ENCODE data around the gene MKKS.
"Not testable (repeated sequence)": the region's sequence is repeated elsewhere in the genome, so short reads cannot be mapped to it uniquely, and the experiment has no call there.

MKKS gene

DNA sequence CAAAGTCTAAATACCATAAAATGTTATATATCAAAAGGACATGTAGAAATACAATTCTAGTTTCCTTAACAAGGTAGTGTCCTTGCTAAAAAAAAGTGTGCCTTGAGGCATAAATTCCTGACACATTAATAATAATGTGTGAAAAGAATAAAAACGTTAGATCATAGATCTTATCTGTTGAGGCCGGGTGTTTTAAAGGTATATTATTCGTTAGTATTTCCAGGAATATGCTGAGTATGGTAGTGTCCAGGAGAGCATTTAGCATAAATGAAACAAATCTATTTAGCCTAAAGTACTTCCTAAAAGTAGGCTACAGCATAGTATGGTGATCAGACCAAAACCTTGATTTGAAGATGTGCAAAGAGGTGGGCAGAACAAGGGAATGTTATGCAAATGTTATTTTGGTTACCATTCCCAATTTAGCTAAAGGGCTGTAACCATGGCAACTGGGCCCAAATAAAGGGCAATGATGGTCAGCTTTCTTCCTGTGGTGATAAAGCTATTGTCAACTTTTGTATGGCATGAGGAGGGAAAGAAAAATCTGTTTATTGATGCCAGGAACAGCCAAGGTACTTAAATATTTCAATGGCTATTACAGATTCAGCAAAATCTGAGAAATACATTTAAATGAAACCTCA is 18.9 kb downstream of the MKKS start:
- no peak for DNase-seq

DNA sequence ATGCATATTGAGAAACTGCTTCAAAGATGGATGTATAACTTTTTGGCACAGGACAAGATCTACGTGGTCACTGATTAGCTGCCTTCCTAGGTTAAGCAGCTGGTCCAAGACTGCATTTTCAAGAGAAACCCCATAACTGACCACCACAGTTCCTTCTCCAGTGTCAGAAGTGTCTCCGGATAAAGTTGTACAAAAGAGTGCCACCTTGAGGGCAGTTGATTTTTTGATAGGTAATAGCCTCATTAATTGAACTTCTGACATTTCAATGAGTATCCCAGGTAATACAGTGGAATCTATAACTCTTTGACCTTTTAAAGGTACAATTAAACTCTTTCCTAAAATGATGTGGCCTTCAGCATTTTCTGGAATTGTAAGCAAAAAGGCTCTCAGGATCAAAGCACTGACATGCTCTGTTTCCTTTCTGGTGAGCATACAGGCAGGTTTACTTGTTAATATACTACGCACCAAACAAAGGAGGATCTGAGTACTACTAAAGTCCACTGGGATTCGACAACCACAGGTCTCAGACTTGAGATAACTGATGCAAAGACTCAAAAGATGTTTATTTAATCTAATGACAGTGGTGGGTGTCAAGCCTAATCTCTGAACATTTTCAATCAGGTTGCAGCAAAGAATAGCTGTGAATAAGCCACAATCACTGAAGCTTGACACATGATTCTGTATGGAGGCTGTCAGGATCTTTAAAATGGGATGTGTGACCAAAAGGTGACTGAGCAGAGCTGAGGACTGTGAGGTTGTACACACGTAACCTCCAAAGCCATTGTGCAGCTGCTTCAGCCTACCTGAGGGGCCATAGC is 21.2 kb downstream of the MKKS start:
- no peak for DNase-seq

- no peak for DNase-seq
Observed at GRCh38 chr20:10411673-10412072, 22.3 kb downstream of the MKKS start.

GRCh38 chr20:10408108-10408813 is 25.8 kb downstream of the MKKS start:
- DNase-seq = no peak

DNA sequence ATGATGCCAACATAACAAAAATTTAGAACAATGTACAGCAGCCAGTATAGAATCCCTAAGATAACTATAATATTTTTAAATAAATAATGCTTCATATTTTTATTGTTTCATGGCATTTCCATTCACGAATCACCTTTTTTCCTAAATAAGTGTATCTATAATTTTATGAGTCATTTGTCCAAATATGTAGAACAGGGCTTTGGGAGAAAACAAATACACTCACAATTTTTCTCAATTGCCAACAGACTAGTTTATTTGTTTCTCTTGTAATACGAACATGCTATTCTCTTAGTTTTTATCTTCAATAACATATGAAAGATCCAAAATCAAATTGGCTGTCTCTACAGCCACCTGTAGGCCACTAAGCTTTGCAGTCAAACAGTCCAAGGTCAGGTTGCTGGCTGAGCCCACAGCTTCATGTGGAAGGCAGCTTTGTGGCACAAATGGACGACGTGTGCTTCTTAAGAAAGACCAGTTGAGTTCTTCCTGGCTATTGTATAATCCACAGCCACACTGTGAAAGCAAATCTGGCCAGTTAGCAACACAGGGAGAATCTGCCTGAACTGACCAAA is 29.0 kb downstream of the MKKS start:
- no peak for DNase-seq

GRCh38 chr20:10404023-10404628 is 29.9 kb downstream of the MKKS start:
- no peak for DNase-seq

DNA sequence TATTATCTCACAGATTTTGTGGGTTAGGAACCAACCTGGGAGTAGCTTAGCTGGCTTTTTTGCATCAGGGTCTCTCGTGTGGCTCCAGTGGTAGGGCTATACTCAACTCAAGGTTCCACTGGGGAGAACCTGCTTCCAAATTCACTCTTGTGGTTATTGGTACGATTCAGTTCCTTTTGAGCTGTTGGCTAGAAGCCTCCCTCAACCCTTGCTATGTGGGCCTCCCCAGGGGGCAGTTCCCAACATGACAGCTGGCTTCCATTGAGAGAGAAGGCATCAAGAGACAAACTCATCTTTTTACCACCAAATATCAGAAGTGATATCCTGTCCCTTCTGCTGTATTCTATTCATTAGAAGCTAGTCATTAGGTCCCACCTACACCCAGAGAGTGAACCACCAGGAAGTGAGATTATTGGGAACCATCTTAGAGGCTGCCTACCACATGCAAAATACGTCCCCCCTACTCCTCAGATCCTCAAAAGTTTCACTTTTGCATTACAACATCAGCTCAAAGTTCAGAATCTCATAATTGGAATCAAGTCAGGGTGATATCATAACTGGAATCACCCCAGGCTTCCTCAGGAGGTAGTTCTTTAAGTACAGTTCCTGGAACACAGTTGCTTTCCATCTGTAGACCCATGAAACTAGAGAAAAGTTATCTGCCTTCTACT is 30.9 kb downstream of the MKKS start:
- no peak for DNase-seq

GRCh38 chr20:10398834-10399369 is 35.1 kb downstream of the MKKS start:
- no peak for DNase-seq

DNA sequence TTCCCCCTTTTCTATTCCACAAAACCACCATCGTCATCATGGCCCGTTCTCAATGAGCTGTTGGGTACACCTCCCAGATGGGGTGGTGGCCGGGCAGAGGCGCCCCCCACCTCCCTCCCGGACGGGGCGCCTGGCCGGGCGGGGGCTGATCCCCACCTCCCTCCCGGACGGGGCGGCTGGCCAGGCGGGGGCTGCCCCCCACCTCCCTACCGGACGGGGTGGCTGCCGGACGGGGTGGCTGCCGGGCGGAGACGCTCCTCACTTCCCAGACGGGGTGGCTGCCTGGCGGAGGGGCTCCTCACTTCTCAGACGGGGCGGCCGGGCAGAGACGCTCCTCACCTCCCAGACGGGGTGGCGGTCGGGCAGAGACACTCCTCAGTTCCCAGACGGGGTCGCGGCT is 39.3 kb downstream of the MKKS start:
- not testable (repeated sequence) for DNase-seq

- DNase-seq = no peak
Observed at GRCh38 chr20:10390709-10391108, 43.3 kb downstream of the MKKS start.

DNA sequence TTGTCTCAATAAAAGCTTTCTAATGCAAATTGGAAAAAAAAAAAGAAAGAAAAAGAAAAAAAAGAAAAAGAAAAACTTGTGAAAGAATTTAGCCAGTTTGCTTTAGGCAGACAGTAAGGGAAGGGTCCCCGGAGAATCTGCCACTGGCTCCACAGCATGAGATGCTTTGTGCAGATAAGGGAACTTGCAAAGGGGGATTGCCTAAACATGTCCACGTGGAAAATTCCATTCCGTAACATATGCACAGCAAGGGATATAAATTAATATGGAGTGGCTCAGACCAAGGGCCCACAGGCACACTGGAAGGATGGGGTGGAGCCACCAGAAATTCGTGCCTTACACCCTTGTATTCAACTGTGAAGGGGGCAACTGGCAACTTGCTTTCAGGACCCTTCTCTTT is 45.4 kb downstream of the MKKS start:
- DNase-seq = no peak

GRCh38 chr20:10387686-10388085 is 46.3 kb downstream of the MKKS start:
- no peak for DNase-seq

DNA sequence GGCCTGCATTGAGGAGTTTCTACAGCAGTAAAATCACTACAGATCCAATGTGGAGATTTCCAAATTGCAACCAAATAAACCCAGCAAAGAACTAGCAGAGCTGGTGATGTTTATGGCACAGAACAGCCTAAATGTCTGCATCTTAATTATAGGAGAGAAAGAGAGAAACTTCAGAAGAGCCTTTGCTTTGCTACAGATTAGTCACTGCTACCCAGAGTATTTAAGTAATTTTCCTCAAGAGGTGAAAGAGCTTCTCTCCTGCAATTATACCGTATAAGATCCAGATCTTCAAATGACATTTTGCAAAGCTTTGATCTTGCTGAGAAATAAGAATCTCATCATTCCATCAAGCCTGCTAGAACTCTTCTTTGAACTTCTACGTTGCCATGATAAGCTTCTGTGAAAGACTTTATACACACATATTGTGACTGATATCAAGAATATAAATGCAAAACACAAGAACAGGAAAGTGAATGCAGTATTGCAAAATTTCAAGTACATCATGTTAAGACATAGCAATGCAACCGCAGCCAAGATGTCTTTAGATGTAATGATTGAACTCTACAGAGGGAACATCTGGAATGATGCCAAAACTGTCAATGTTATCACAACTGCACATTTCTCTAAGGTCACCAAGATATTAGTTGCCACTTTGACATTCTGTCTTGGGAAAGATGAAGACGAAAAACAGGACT is 48.0 kb downstream of the MKKS start:
- DNase-seq = no peak

GRCh38 chr20:10381477-10381876 is 52.5 kb downstream of the MKKS start:
- DNase-seq = no peak

- DNase-seq = no peak
Observed at GRCh38 chr20:10379761-10380160, 54.3 kb downstream of the MKKS start.

DNA sequence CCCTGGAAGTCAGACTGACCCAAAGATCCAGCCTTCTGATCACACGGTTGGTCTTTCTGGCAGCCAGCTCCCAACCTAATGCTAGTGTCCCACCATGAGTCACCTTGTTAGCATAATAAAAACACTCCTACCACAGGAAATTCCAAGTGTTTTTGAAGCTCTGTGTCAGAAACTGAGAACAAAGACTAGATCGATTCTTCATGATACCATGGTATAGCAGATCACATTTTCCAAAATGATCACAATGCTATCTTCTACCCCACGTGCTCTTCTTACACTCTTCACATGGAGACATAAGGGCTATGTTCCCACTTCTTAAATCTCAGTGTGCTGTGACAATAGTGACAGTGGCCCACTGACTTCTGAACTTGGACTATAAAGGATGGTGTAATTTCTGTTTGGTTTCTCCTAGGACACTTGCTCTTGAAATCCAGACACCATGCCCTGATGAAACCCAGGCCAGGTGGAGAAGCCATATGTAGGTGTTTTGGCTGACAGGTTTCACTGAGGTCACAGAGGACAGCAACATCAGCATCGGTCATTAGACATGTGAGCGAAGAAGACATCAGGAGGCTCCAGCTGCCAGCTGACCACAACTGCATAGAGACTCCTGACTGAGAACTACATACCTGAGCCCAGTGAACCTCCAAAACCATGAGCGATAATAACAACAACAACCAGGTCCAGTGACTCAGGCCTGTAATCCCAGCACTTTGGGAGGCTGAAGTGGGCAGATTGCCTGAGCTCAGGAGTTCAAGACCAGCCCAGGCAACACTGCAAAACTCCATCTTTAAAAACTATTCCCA is 57.5 kb downstream of the MKKS start:
- DNase-seq = no peak

DNA sequence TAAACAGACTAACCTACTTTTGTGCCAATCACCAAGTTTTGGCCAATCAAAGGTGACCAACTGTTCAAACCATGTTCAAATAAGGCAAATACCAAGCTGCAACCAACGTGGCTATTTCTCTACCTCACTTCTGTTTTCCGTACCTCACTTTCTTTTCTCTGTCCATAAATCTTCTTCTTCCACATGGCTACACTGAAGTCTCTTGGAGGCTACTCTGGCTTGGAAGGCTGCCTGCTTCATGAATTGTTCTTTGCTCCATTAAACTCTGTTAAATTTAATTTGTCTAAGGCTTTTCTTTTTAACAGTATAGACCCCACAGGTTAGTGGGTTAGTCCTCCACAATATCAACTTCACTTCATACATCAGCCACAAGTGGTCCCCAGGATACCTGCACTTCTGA is 58.8 kb downstream of the MKKS start:
- no peak for DNase-seq

- DNase-seq = no peak
Observed at GRCh38 chr20:10374036-10374435, 60.0 kb downstream of the MKKS start.

DNA sequence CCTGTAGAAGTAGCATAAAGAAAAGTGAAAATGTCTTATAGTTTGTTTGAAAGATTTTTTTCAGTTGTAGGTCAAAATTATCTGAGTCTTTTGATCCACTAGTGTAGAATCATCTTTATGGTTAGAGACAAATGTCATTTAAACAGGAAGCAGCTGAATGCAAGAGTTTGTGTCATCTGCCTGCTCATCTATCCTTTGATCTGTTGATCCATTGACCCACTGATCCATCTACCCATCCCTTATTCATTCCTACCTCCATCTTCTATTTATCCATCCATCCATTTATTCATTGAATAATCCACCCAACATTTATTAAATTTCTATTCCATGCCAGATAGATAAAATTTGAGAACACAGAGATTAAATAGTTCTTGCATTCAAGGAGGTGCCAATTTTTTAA is 62.6 kb downstream of the MKKS start:
- no peak for DNase-seq

Data from amygdala (tissue), 56 donors.